ENCODE data around the gene CTU2. TPM values are rescaled to one million over a fixed set of nuclear protein-coding genes. Genes with fewer than 3 reads are reported as not detected.
A peak's percentile ranks its signal among the peaks of the same experiment; 100 is the strongest.

Gene CTU2
- total and polyA plus RNA-seq, 8 donors = 1.8 to 53.3 (median 14.8) TPM

GRCh38 chr16:88696441-88696840, 9.9 kb upstream of the CTU2 start:
- WGBS, 5 donors = 86 to 94% (median 91%) methylated on average over 12 to 14 of the region's 14 CpGs
- peaks cover 0 to 12% (median 0%) of the 10 kb centered on the region in 3 donors for H3K27me3 ChIP-seq
- intact Hi-C loops (cut with DNase I; ENCODE audit: low total_unique reads) = no loop called here
- H3K36me3 ChIP-seq = peaks cover 26 to 63% (median 51%) of the 10 kb centered on the region in 4 donors
- H3K9me3 ChIP-seq = no peaks in the 10 kb centered on the region
- DNase-seq = no peak
- TF ChIP-seq POLR2AphosphoS5 (IDR thresholded peaks at IDR 0.05) (no peak), CTCF (IDR thresholded peaks at IDR 0.05) (no peak), POLR2A (IDR thresholded peaks at IDR 0.05) (no peak), EP300 (IDR thresholded peaks at IDR 0.05) (no peak)
- H3K4me1 ChIP-seq = peaks cover 0 to 36% (median 16%) of the 10 kb centered on the region in 4 donors
- no peak overlapping the region for H3K27ac ChIP-seq
- no peak overlapping the region for H3K4me3 ChIP-seq

- intact Hi-C loops (cut with DNase I; ENCODE audit: low total_unique reads) = no loop called here
- DNase-seq = no peak
- Histone ChIP-seq H3K36me3 (peaks cover 26 to 63% (median 52%) of the 10 kb centered on the region in 4 donors), H3K27ac (no peak overlapping the region), H3K4me3 (no peak overlapping the region), H3K27me3 (peaks cover 0 to 3% (median 0%) of the 10 kb centered on the region in 3 donors), H3K9me3 (no peaks in the 10 kb centered on the region), H3K4me1 (peaks cover 4 to 36% (median 18%) of the 10 kb centered on the region in 4 donors)
- TF ChIP-seq POLR2AphosphoS5 (IDR thresholded peaks at IDR 0.05) = no peak
- no peak for TF ChIP-seq POLR2A (IDR thresholded peaks at IDR 0.05)
- TF ChIP-seq EP300 (IDR thresholded peaks at IDR 0.05) = no peak
- TF ChIP-seq CTCF (IDR thresholded peaks at IDR 0.05) = no peak
- 87 to 93% (median 90%) methylated on average over 28 to 47 of the region's 47 CpGs for WGBS, 5 donors
Measured at GRCh38 chr16:88697116-88697830, 9.0 kb upstream of the CTU2 start.

- Histone ChIP-seq H3K4me3 (no peak overlapping the region), H3K9me3 (no peaks in the 10 kb centered on the region), H3K36me3 (peaks cover 26 to 64% (median 55%) of the 10 kb centered on the region in 4 donors), H3K4me1 (peaks cover 4 to 40% (median 20%) of the 10 kb centered on the region in 4 donors), H3K27ac (no peak overlapping the region), H3K27me3 (no peaks in the 10 kb centered on the region)
- WGBS, 5 donors = 83 to 88% (median 88%) methylated on average over 35 to 37 of the region's 37 CpGs
- no peak for DNase-seq
- intact Hi-C loops (cut with DNase I; ENCODE audit: low total_unique reads) = no loop called here
- TF ChIP-seq EP300 (IDR thresholded peaks at IDR 0.05) (no peak), CTCF (IDR thresholded peaks at IDR 0.05) (peak in 2 of 7 experiments; percentile 13 to 21)
Measured at GRCh38 chr16:88697831-88698615, 8.3 kb upstream of the CTU2 start.

GRCh38 chr16:88698646-88699045, 7.7 kb upstream of the CTU2 start:
- H3K4me3 ChIP-seq = no peak overlapping the region
- TF ChIP-seq POLR2AphosphoS5 (IDR thresholded peaks at IDR 0.05) (no peak), POLR2A (IDR thresholded peaks at IDR 0.05) (no peak), CTCF (IDR thresholded peaks at IDR 0.05) (no peak), EP300 (IDR thresholded peaks at IDR 0.05) (no peak)
- WGBS, 5 donors = 94 to 97% (median 96%) methylated on average over 22 to 25 of the region's 25 CpGs
- no peak for DNase-seq
- intact Hi-C loops (cut with DNase I; ENCODE audit: low total_unique reads) = no loop called here
- H3K27me3 ChIP-seq = no peaks in the 10 kb centered on the region
- H3K9me3 ChIP-seq = no peaks in the 10 kb centered on the region
- peaks cover 4 to 45% (median 27%) of the 10 kb centered on the region in 4 donors for H3K4me1 ChIP-seq
- peaks cover 26 to 64% (median 55%) of the 10 kb centered on the region in 4 donors for H3K36me3 ChIP-seq
- H3K27ac ChIP-seq = no peak overlapping the region

All from stomach (tissue), 9 donors.